ENCODE measurements around the gene GALNT11. TPM values are rescaled to one million over a fixed set of nuclear protein-coding genes. Genes with fewer than 3 reads are reported as not detected.
A peak's percentile ranks its signal among the peaks of the same experiment; 100 is the strongest.
"Not testable (repeated sequence)": the region's sequence is repeated elsewhere in the genome, so short reads cannot be mapped to it uniquely, and the experiment has no call there.

GALNT11 gene
- total RNA-seq, 1 experiment from 2014 or later: 15.1 TPM

DNA sequence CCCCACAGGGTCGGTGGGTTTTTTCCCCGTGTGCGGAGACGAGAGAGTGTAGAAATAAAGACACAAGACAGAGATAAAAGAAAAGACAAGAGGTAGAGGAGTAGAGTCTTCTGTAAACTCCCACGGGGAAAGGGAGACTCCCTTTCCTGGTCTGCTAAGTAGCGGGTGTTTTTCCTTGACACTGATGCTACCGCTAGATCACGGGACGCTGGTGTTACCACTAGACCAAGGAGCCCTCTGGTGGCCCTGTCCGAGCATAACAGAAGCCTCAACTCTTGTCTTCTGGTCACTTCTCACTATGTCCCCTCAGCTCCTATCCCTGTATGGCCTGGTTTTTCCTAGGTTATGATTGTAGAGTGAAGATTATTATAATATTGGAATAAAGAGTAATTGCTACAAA, 4.6 kb downstream of the GALNT11 start:
- peak; percentile 18 for TF ChIP-seq CTCF (IDR thresholded peaks at IDR 0.05; ENCODE audit: unreplicated experiment)
- H3K9me3 Mint-ChIP-seq (ENCODE audit: unreplicated experiment); POLR2A ChIA-PET; intact Hi-C loops (cut with micrococcal nuclease); H3K27me3 Mint-ChIP-seq (ENCODE audit: insufficient read depth, unreplicated experiment); BruUV-seq (replicated peaks); H3K4me3 Mint-ChIP-seq (ENCODE audit: unreplicated experiment); H3K27ac Mint-ChIP-seq (ENCODE audit: low read depth, unreplicated experiment); H3K36me3 Mint-ChIP-seq (ENCODE audit: insufficient read depth, unreplicated experiment): not testable (repeated sequence)
- DNase-seq (ENCODE audit: unreplicated experiment): peak; percentile 65
- CTCF ChIA-PET: interaction anchor here (0.7 kb wide), 1 partner anchor 1014 kb away, joined by 3 read pairs; no protein-coding TSS in a partner anchor
- H3K4me1 Mint-ChIP-seq (ENCODE audit: insufficient read depth, unreplicated experiment): peaks cover 20% of the 10 kb centered on the region

DNA sequence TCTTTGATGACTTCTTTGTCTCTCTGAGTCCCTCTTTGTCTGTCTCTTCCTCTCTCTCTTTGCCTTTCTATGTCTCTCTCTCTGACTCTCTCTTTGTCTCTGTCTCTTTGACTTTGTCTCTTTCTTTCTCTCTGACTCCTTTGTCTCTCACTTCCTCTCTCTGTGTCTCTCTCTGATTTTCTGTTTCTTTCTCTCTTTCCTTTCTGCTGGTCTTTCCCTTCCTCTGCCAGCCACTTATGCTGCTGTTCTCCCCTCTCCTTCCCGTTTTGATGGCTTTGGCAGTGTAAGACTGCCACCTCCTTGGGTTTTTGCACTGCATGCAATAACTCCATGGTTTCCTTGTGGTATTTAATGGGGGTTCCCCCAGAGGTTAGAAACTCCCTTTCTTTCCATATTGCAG, 5.2 kb downstream of the GALNT11 start:
- intact Hi-C loops (cut with micrococcal nuclease); H3K9me3 Mint-ChIP-seq (ENCODE audit: unreplicated experiment); DNase-seq (ENCODE audit: unreplicated experiment); H3K27me3 Mint-ChIP-seq (ENCODE audit: insufficient read depth, unreplicated experiment); H3K36me3 Mint-ChIP-seq (ENCODE audit: insufficient read depth, unreplicated experiment); BruUV-seq (replicated peaks); H3K27ac Mint-ChIP-seq (ENCODE audit: low read depth, unreplicated experiment); H3K4me3 Mint-ChIP-seq (ENCODE audit: unreplicated experiment); POLR2A ChIA-PET: not testable (repeated sequence)
- H3K4me1 Mint-ChIP-seq (ENCODE audit: insufficient read depth, unreplicated experiment): peaks cover 20% of the 10 kb centered on the region
- CTCF ChIA-PET: interaction anchor here (0.7 kb wide), 1 partner anchor 1014 kb away, joined by 3 read pairs; no protein-coding TSS in a partner anchor

- Mint-ChIP-seq H3K9me3 (ENCODE audit: unreplicated experiment) (peaks cover 19% of the 10 kb centered on the region), H3K4me3 (ENCODE audit: unreplicated experiment) (no peak overlapping the region), H3K27ac (ENCODE audit: low read depth, unreplicated experiment) (no peak overlapping the region), H3K4me1 (ENCODE audit: insufficient read depth, unreplicated experiment) (peaks cover 1% of the 10 kb centered on the region), H3K36me3 (ENCODE audit: insufficient read depth, unreplicated experiment) (peaks cover 6% of the 10 kb centered on the region), H3K27me3 (ENCODE audit: insufficient read depth, unreplicated experiment) (no peaks in the 10 kb centered on the region)
- no TSS peak for BruUV-seq (replicated peaks)
- intact Hi-C loops (cut with micrococcal nuclease): no loop called here
- no peak for DNase-seq (ENCODE audit: unreplicated experiment)
- POLR2A ChIA-PET: no interaction called here
- TF ChIP-seq CTCF (IDR thresholded peaks at IDR 0.05; ENCODE audit: unreplicated experiment): no peak
- CTCF ChIA-PET: no interaction called here
These were observed 10.3 kb downstream of the GALNT11 start for GRCh38 chr7:152035817-152036216.

DNA sequence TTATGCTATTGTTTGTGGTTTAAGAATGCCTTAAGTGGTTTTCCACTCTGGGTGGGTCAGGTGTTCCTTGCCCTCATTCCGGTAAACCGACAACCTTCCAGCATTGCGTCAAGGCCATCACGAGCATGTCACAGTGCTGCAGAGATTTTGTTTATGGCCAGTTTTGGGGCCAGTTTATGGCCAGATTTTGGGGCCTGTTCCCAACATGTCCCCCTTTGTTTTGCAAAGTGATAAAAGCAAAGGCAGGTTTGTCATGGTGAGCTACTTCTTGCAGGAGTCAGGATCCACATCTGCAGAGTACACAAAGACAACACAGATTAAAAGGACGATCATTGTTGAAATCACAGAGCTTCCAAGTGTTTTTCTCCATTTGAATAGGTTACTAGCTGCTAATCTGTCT, 12.9 kb downstream of the GALNT11 start:
- H3K27me3 Mint-ChIP-seq (ENCODE audit: insufficient read depth, unreplicated experiment); H3K27ac Mint-ChIP-seq (ENCODE audit: low read depth, unreplicated experiment); H3K4me3 Mint-ChIP-seq (ENCODE audit: unreplicated experiment); H3K4me1 Mint-ChIP-seq (ENCODE audit: insufficient read depth, unreplicated experiment); DNase-seq (ENCODE audit: unreplicated experiment); BruUV-seq (replicated peaks); intact Hi-C loops (cut with micrococcal nuclease): not testable (repeated sequence)
- peaks cover 19% of the 10 kb centered on the region for H3K9me3 Mint-ChIP-seq (ENCODE audit: unreplicated experiment)
- POLR2A ChIA-PET: interaction anchor here (0.8 kb wide), 1 partner anchor 21 kb away, joined by 4 read pairs; no protein-coding TSS in a partner anchor
- CTCF ChIA-PET: interaction anchor here (1.1 kb wide), 1 partner anchor 102 kb away, joined by 5 read pairs; no protein-coding TSS in a partner anchor
- H3K36me3 Mint-ChIP-seq (ENCODE audit: insufficient read depth, unreplicated experiment): peaks cover 13% of the 10 kb centered on the region

- H3K36me3 Mint-ChIP-seq (ENCODE audit: insufficient read depth, unreplicated experiment): peaks cover 11% of the 10 kb centered on the region
- H3K4me1 Mint-ChIP-seq (ENCODE audit: insufficient read depth, unreplicated experiment); CTCF ChIA-PET; POLR2A ChIA-PET; H3K27ac Mint-ChIP-seq (ENCODE audit: low read depth, unreplicated experiment); DNase-seq (ENCODE audit: unreplicated experiment); intact Hi-C loops (cut with micrococcal nuclease); H3K4me3 Mint-ChIP-seq (ENCODE audit: unreplicated experiment); BruUV-seq (replicated peaks); H3K27me3 Mint-ChIP-seq (ENCODE audit: insufficient read depth, unreplicated experiment): not testable (repeated sequence)
- peaks cover 17% of the 10 kb centered on the region for H3K9me3 Mint-ChIP-seq (ENCODE audit: unreplicated experiment)
These were observed 17.6 kb downstream of the GALNT11 start for GRCh38 chr7:152043086-152043485.

DNA sequence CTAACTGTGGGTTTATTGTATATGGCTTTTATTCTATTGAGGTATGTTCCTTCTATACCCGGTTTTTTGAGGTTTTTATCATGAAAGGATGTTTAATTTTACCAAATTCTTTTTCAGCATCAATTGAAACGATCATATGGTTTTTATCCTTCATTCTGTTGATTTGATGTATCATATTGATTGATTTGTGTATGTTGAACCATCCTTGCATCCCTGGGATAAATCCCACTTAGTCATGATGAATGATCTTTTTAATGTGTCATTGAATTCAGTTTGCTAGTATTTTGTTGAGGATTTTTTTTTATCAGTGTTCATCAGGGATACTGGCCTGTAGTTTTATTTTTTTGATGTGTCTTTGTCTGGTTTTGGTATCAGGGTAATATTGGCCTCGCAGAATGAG, 19.4 kb downstream of the GALNT11 start:
- POLR2A ChIA-PET; H3K4me3 Mint-ChIP-seq (ENCODE audit: unreplicated experiment); intact Hi-C loops (cut with micrococcal nuclease); DNase-seq (ENCODE audit: unreplicated experiment); BruUV-seq (replicated peaks); H3K27me3 Mint-ChIP-seq (ENCODE audit: insufficient read depth, unreplicated experiment); H3K27ac Mint-ChIP-seq (ENCODE audit: low read depth, unreplicated experiment); H3K4me1 Mint-ChIP-seq (ENCODE audit: insufficient read depth, unreplicated experiment): not testable (repeated sequence)
- peaks cover 17% of the 10 kb centered on the region for H3K9me3 Mint-ChIP-seq (ENCODE audit: unreplicated experiment)
- CTCF ChIA-PET: interaction anchor here (0.7 kb wide), 1 partner anchor 109 kb away, joined by 3 read pairs; no protein-coding TSS in a partner anchor
- H3K36me3 Mint-ChIP-seq (ENCODE audit: insufficient read depth, unreplicated experiment): peaks cover 11% of the 10 kb centered on the region
